ENCODE measurements around the gene DUOX2. TPM values are rescaled to one million over a fixed set of nuclear protein-coding genes. Genes with fewer than 3 reads are reported as not detected.
"Not testable (repeated sequence)": the region's sequence is repeated elsewhere in the genome, so short reads cannot be mapped to it uniquely, and the experiment has no call there.

Gene DUOX2
- total and polyA plus RNA-seq, 2 donors from 2014 or later = 0.26 to 0.28 TPM

GRCh38 chr15:45087513-45087912, 26.5 kb downstream of the DUOX2 start:
- Histone ChIP-seq H3K27me3 (ENCODE audit: control insufficient read depth, insufficient read depth, low read length) (no peaks in the 10 kb centered on the region), H3K4me1 (ENCODE audit: control insufficient read depth in 2 of 3, insufficient read depth in 2 of 3, low read depth in 1 of 3, low read length in 3 of 3) (no peaks in the 10 kb centered on the region), H3K9me3 (ENCODE audit: control insufficient read depth in 2 of 3, insufficient read depth in 1 of 3, low read length in 3 of 3) (no peaks in the 10 kb centered on the region), H3K4me3 (ENCODE audit: low read length in 3 of 3) (no peak overlapping the region), H3K9ac (ENCODE audit: low read length in 3 of 3) (no peak overlapping the region), H3K27ac (ENCODE audit: low read depth in 2 of 2, low read length in 2 of 2) (no peak overlapping the region), H3K36me3 (ENCODE audit: control insufficient read depth in 2 of 3, insufficient read depth in 3 of 3, low read length in 3 of 3) (no peaks in the 10 kb centered on the region)
- intact Hi-C loops (cut with DNase I) = no loop called here
- FAIRE-seq = no peak
- DNase-seq = no peak
- no peak for TF ChIP-seq CTCF (IDR thresholded peaks at IDR 0.05; ENCODE audit: borderline replicate concordance, extremely low read depth, insufficient read depth)

- no peaks in the 10 kb centered on the region for H3K27me3 ChIP-seq (ENCODE audit: control insufficient read depth, insufficient read depth, low read length)
- H3K36me3 ChIP-seq (ENCODE audit: control insufficient read depth in 2 of 3, insufficient read depth in 3 of 3, low read length in 3 of 3) = no peaks in the 10 kb centered on the region
- H3K4me1 ChIP-seq (ENCODE audit: control insufficient read depth in 2 of 3, insufficient read depth in 2 of 3, low read depth in 1 of 3, low read length in 3 of 3) = no peaks in the 10 kb centered on the region
- DNase-seq (no peak), FAIRE-seq (no peak)
- H3K9me3 ChIP-seq (ENCODE audit: control insufficient read depth in 2 of 3, insufficient read depth in 1 of 3, low read length in 3 of 3) = no peaks in the 10 kb centered on the region
- TF ChIP-seq CTCF (IDR thresholded peaks at IDR 0.05; ENCODE audit: borderline replicate concordance, extremely low read depth, insufficient read depth) = no peak
- intact Hi-C loops (cut with DNase I) = no loop called here
- H3K27ac ChIP-seq (ENCODE audit: low read depth in 2 of 2, low read length in 2 of 2) = no peak overlapping the region
- H3K4me3 ChIP-seq (ENCODE audit: low read length in 3 of 3) = no peak overlapping the region
- no peak overlapping the region for H3K9ac ChIP-seq (ENCODE audit: low read length in 3 of 3)
Observed at GRCh38 chr15:45084163-45084562, 29.8 kb downstream of the DUOX2 start.

- DNase-seq (no peak), FAIRE-seq (no peak)
- no peaks in the 10 kb centered on the region for H3K27me3 ChIP-seq (ENCODE audit: control insufficient read depth, insufficient read depth, low read length)
- no peaks in the 10 kb centered on the region for H3K4me1 ChIP-seq (ENCODE audit: control insufficient read depth in 2 of 3, insufficient read depth in 2 of 3, low read depth in 1 of 3, low read length in 3 of 3)
- no peak overlapping the region for H3K9ac ChIP-seq (ENCODE audit: low read length in 3 of 3)
- no peak overlapping the region for H3K4me3 ChIP-seq (ENCODE audit: low read length in 3 of 3)
- intact Hi-C loops (cut with DNase I) = no loop called here
- no peaks in the 10 kb centered on the region for H3K9me3 ChIP-seq (ENCODE audit: control insufficient read depth in 2 of 3, insufficient read depth in 1 of 3, low read length in 3 of 3)
- TF ChIP-seq CTCF (IDR thresholded peaks at IDR 0.05; ENCODE audit: borderline replicate concordance, extremely low read depth, insufficient read depth) = no peak
- H3K27ac ChIP-seq (ENCODE audit: low read depth in 2 of 2, low read length in 2 of 2) = no peak overlapping the region
- H3K36me3 ChIP-seq (ENCODE audit: control insufficient read depth in 2 of 3, insufficient read depth in 3 of 3, low read length in 3 of 3) = no peaks in the 10 kb centered on the region
Observed at GRCh38 chr15:45083223-45083622, 30.7 kb downstream of the DUOX2 start.

GRCh38 chr15:45082412-45082811, 31.6 kb downstream of the DUOX2 start:
- not testable (repeated sequence) for FAIRE-seq

GRCh38 chr15:45080593-45080992, 33.4 kb downstream of the DUOX2 start:
- H3K27me3 ChIP-seq (ENCODE audit: control insufficient read depth, insufficient read depth, low read length); DNase-seq; H3K9me3 ChIP-seq (ENCODE audit: control insufficient read depth in 2 of 3, insufficient read depth in 1 of 3, low read length in 3 of 3); H3K4me3 ChIP-seq (ENCODE audit: low read length in 3 of 3); H3K9ac ChIP-seq (ENCODE audit: low read length in 3 of 3); intact Hi-C loops (cut with DNase I); H3K27ac ChIP-seq (ENCODE audit: low read depth in 2 of 2, low read length in 2 of 2); FAIRE-seq; H3K4me1 ChIP-seq (ENCODE audit: control insufficient read depth in 2 of 3, insufficient read depth in 2 of 3, low read depth in 1 of 3, low read length in 3 of 3); H3K36me3 ChIP-seq (ENCODE audit: control insufficient read depth in 2 of 3, insufficient read depth in 3 of 3, low read length in 3 of 3): not testable (repeated sequence)

More at GRCh38 chr15:45082412-45082811, 31.6 kb downstream of the DUOX2 start:
- H3K4me1 ChIP-seq (ENCODE audit: control insufficient read depth in 2 of 3, insufficient read depth in 2 of 3, low read depth in 1 of 3, low read length in 3 of 3); H3K27ac ChIP-seq (ENCODE audit: low read depth in 2 of 2, low read length in 2 of 2); H3K9me3 ChIP-seq (ENCODE audit: control insufficient read depth in 2 of 3, insufficient read depth in 1 of 3, low read length in 3 of 3); H3K36me3 ChIP-seq (ENCODE audit: control insufficient read depth in 2 of 3, insufficient read depth in 3 of 3, low read length in 3 of 3); intact Hi-C loops (cut with DNase I); H3K4me3 ChIP-seq (ENCODE audit: low read length in 3 of 3); H3K9ac ChIP-seq (ENCODE audit: low read length in 3 of 3); DNase-seq; H3K27me3 ChIP-seq (ENCODE audit: control insufficient read depth, insufficient read depth, low read length): not testable (repeated sequence)

- H3K27ac ChIP-seq (ENCODE audit: low read depth in 2 of 2, low read length in 2 of 2); intact Hi-C loops (cut with DNase I); H3K27me3 ChIP-seq (ENCODE audit: control insufficient read depth, insufficient read depth, low read length); H3K36me3 ChIP-seq (ENCODE audit: control insufficient read depth in 2 of 3, insufficient read depth in 3 of 3, low read length in 3 of 3); H3K4me1 ChIP-seq (ENCODE audit: control insufficient read depth in 2 of 3, insufficient read depth in 2 of 3, low read depth in 1 of 3, low read length in 3 of 3); H3K4me3 ChIP-seq (ENCODE audit: low read length in 3 of 3); H3K9me3 ChIP-seq (ENCODE audit: control insufficient read depth in 2 of 3, insufficient read depth in 1 of 3, low read length in 3 of 3); FAIRE-seq; H3K9ac ChIP-seq (ENCODE audit: low read length in 3 of 3); DNase-seq: not testable (repeated sequence)
Observed at GRCh38 chr15:45079628-45080246, 34.2 kb downstream of the DUOX2 start.

All from kidney (tissue), 14 donors.